Measurements from ENCODE around the gene TWF2. TPM values are rescaled to one million over a fixed set of nuclear protein-coding genes. Genes with fewer than 3 reads are reported as not detected.

TWF2 gene
- total RNA-seq, 2 experiments from 2014 or later, result 127 to 134 TPM

GRCh38 chr3:52248165-52248541 is 9.2 kb upstream of the TWF2 start:
- peak overlapping the region; percentile 93 for H3K27ac Mint-ChIP-seq
- H3K36me3 Mint-ChIP-seq, result peaks cover 78% of the 10 kb centered on the region
- H3K9me3 Mint-ChIP-seq, result peaks cover 3% of the 10 kb centered on the region
- DNase-seq, result no peak
- peak overlapping the region; percentile 93 for H3K4me3 Mint-ChIP-seq
- H3K27me3 Mint-ChIP-seq, result no peaks in the 10 kb centered on the region
- peaks cover 75% of the 10 kb centered on the region for H3K4me1 Mint-ChIP-seq

GRCh38 chr3:52247409-52248164 is 8.6 kb upstream of the TWF2 start:
- H3K9me3 Mint-ChIP-seq, result peaks cover 3% of the 10 kb centered on the region
- H3K27ac Mint-ChIP-seq, result peak overlapping the region; percentile 93
- no peak for DNase-seq
- H3K27me3 Mint-ChIP-seq, result no peaks in the 10 kb centered on the region
- H3K4me3 Mint-ChIP-seq, result peak overlapping the region; percentile 93
- H3K36me3 Mint-ChIP-seq, result peaks cover 73% of the 10 kb centered on the region
- peaks cover 73% of the 10 kb centered on the region for H3K4me1 Mint-ChIP-seq

GRCh38 chr3:52246728-52247408 is 7.9 kb upstream of the TWF2 start:
- Mint-ChIP-seq H3K36me3 (peaks cover 70% of the 10 kb centered on the region), H3K27ac (peak overlapping the region; percentile 93), H3K4me1 (peaks cover 71% of the 10 kb centered on the region), H3K9me3 (peaks cover 3% of the 10 kb centered on the region), H3K27me3 (no peaks in the 10 kb centered on the region), H3K4me3 (peak overlapping the region; percentile 93)
- no peak for DNase-seq

- Mint-ChIP-seq H3K27me3 (no peaks in the 10 kb centered on the region), H3K36me3 (peaks cover 70% of the 10 kb centered on the region), H3K4me1 (peaks cover 72% of the 10 kb centered on the region), H3K4me3 (peak overlapping the region; percentile 93), H3K27ac (peak overlapping the region; percentile 93), H3K9me3 (peaks cover 3% of the 10 kb centered on the region)
- DNase-seq, result no peak
Observed at GRCh38 chr3:52246264-52246620, 7.3 kb upstream of the TWF2 start.

DNA sequence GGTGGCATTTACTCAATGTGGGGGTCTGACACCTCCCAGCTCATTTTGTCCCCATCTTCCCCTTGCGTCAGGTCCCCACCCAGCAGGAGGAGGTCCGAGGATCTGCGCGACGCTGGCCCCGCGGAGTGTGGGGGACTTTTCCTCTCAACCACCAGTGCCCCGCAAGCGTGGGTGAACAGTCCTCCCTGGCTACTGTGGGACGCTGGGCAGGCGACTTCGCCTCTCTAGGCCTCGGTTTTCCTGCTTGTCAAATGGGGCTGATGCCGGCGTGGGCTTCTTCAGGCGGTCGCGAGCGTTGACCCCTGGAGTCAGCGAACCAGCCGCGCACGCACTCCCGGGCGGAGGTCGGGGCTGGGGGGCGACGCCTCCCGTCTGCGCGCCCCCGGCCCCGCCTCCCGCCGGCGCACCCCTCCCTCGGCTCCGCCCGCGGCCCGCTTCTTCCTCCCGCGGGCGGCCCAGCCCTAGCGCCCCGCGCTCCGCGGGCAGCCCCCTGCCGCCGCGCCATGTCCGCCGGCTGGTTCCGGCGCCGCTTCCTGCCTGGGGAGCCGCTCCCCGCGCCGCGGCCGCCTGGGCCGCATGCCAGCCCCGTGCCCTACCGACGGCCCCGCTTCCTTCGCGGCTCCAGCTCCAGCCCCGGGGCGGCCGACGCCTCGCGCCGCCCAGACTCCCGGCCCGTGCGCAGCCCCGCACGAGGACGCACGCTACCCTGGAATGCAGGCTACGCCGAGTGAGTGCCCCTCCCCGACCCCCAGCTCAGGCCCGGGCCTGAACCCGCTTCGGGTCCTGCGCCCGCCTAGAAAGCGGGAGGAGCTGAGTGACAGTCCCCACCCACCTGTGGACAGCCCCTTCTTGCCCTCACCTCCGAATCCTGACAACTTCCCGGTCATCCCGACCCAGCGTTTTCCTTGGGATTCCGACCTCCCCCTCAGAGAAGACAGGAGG is 6.6 kb upstream of the TWF2 start, which contains the start of gene PPM1M:
Gene PPM1M, plus strand, starts transcription at position 438 of the 942 bp plus-strand sequence. Its CDS starts 66 bp downstream, at position 504.
- Mint-ChIP-seq H3K27me3 (no peaks in the 10 kb centered on the region), H3K9me3 (peaks cover 3% of the 10 kb centered on the region)

GRCh38 chr3:52243791-52244628 is 5.1 kb upstream of the TWF2 start:
- H3K9me3 Mint-ChIP-seq, result peaks cover 3% of the 10 kb centered on the region
- H3K4me1 Mint-ChIP-seq, result peaks cover 69% of the 10 kb centered on the region
- peak overlapping the region; percentile 94 for H3K27ac Mint-ChIP-seq
- no peaks in the 10 kb centered on the region for H3K27me3 Mint-ChIP-seq
- peak; percentile 70 for DNase-seq
- peak overlapping the region; percentile 83 for H3K4me3 Mint-ChIP-seq
- peaks cover 72% of the 10 kb centered on the region for H3K36me3 Mint-ChIP-seq

More for the DNA sequence above, 6.6 kb upstream of the TWF2 start, which contains the start of gene PPM1M:
- peak; percentile 75 for DNase-seq
- Mint-ChIP-seq H3K4me1 (peaks cover 75% of the 10 kb centered on the region), H3K27ac (peak within 1 kb of the TSS; percentile 94), H3K36me3 (peaks cover 72% of the 10 kb centered on the region), H3K4me3 (peak within 1 kb of the TSS; percentile 93)

- Mint-ChIP-seq H3K27me3 (no peaks in the 10 kb centered on the region), H3K4me3 (peak overlapping the region; percentile 35), H3K36me3 (peaks cover 52% of the 10 kb centered on the region), H3K4me1 (peaks cover 59% of the 10 kb centered on the region), H3K9me3 (peaks cover 3% of the 10 kb centered on the region), H3K27ac (peak overlapping the region; percentile 80)
- no peak for DNase-seq
Observed at GRCh38 chr3:52242039-52242438, 3.1 kb upstream of the TWF2 start.

- Mint-ChIP-seq H3K27me3 (no peaks in the 10 kb centered on the region), H3K4me1 (peaks cover 65% of the 10 kb centered on the region), H3K27ac (peak overlapping the region; percentile 99), H3K9me3 (peaks cover 3% of the 10 kb centered on the region), H3K36me3 (peaks cover 48% of the 10 kb centered on the region), H3K4me3 (peak overlapping the region; percentile 98)
- no peak for DNase-seq
Observed at GRCh38 chr3:52240886-52241370, 2.0 kb upstream of the TWF2 start.

DNA sequence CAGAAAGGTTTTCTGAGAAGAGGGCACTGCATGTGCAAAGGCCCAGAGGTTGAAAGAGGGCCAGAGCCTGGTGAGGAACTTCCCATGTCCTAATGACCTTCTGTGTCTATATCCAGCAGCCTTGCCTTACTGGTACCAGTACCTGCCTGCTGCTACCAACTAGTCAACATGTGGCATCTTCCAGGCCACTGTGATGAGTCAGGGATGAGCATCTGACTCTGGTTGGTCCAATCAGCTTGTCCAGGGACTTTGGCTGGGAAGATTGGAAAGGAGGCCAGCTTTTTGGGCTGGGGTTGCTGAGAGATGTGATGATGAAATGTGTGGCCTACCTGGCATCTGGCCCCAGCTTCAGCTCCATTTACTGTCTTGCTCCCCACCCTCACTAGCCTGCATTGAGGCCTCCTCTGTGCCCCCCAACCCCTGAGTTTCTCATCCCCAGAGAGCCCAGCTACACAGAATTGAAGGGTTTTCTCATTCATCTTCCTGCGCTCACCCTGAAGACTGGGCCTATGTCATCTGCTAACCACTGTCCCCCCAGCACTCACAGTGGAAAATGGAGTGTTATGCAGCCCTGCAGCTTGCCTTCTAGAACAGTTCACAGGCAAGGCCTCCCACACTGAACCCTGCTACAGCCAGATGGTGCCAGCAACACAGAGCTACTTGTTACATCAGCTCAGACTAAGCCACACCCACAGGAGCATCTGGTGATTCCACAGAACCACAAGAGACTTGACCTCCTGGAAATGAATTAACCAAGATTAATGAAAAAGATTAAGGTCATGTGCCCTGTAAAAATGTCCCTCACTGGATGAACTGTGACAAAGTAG is 1.3 kb upstream of the TWF2 start:
- peak overlapping the region; percentile 99 for H3K27ac Mint-ChIP-seq
- H3K4me3 Mint-ChIP-seq, result peak overlapping the region; percentile 98
- no peaks in the 10 kb centered on the region for H3K27me3 Mint-ChIP-seq
- peaks cover 3% of the 10 kb centered on the region for H3K9me3 Mint-ChIP-seq
- peaks cover 48% of the 10 kb centered on the region for H3K36me3 Mint-ChIP-seq
- peak; percentile 78 for DNase-seq
- peaks cover 71% of the 10 kb centered on the region for H3K4me1 Mint-ChIP-seq

GRCh38 chr3:52238193-52238760 is 681 bp downstream of the TWF2 start:
- Mint-ChIP-seq H3K36me3 (peaks cover 36% of the 10 kb centered on the region), H3K4me3 (peak overlapping the region; percentile 98), H3K27me3 (no peaks in the 10 kb centered on the region), H3K27ac (peak overlapping the region; percentile 91), H3K9me3 (peaks cover under 1% of the 10 kb centered on the region), H3K4me1 (peaks cover 66% of the 10 kb centered on the region)
- no peak for DNase-seq

DNA sequence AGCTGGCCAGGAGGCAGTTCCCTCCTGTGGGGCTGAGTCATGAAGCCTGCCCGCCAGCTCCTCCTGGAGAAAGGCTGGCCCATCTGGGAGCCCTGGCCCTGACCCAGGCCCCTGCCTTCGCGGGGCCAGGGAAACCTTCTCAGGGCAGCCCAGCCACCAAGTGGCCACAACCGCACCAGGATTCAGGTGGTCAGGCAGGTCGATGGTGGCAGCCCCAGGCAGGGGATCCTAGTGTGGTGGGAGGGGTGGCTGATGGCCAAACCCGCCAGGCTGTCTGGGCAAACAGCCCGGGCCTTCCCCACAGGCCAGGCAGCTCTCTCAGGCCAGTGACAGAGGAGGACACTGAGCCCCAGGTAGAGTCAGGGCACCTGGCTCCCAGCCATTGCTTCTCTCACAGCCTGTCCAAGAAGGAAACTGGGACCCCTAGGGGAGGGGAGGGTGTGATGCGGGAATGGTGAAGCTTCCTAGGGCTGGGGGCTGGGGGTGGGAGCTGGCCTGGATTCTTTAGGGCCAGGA is 1.2 kb downstream of the TWF2 start:
- peaks cover 61% of the 10 kb centered on the region for H3K4me1 Mint-ChIP-seq
- no peaks in the 10 kb centered on the region for H3K9me3 Mint-ChIP-seq
- H3K27me3 Mint-ChIP-seq, result no peaks in the 10 kb centered on the region
- H3K36me3 Mint-ChIP-seq, result peaks cover 35% of the 10 kb centered on the region
- H3K27ac Mint-ChIP-seq, result peak overlapping the region; percentile 91
- DNase-seq, result no peak
- peak overlapping the region; percentile 98 for H3K4me3 Mint-ChIP-seq

DNA sequence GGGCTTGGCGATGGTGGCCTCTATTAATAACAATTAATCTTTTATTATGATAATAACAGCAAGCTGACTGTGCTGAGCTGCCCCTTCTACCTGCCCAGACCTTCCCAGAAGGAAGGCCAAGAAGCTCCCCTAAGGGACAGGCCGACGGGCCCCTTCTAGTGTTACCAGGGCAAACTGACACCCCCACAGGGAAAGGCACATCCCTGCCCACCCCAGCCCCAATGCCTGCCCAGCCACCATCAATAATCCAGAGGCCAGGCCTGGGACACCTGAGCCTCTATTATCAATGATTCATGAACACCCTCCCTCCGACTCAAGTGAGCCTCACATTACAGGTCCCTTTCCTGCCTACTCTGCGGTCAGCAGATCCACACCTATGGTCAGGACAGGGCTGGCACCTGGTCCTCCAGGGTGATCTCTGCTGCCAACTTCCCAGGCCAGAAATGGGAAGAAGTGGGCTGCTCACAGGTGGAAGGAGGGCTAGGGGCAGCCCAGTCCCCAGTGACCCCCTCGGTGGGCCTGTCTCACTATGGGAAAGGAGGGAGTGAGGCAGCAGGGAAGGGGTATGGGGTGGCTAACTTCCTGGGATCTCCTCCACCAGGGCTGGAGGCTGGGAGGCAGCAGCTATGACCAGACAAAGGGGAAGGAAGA is 1.8 kb downstream of the TWF2 start:
- H3K27me3 Mint-ChIP-seq, result no peaks in the 10 kb centered on the region
- peaks cover 62% of the 10 kb centered on the region for H3K4me1 Mint-ChIP-seq
- H3K9me3 Mint-ChIP-seq, result no peaks in the 10 kb centered on the region
- H3K36me3 Mint-ChIP-seq, result peaks cover 36% of the 10 kb centered on the region
- no peak for DNase-seq
- H3K4me3 Mint-ChIP-seq, result peak overlapping the region; percentile 98
- H3K27ac Mint-ChIP-seq, result peak overlapping the region; percentile 78
